T follicular helper cell (primary cell): ENCODE measurements around the gene SMARCA4.
"Not testable (repeated sequence)": the region's sequence is repeated elsewhere in the genome, so short reads cannot be mapped to it uniquely, and the experiment has no call there.

ENCODE experiments used
- DNase-seq: peaks from one replicate; pipeline ENCODE4 v3.0.0-alpha.2; 2020; ENCODE audit warnings: low read depth

SMARCA4 gene

GRCh38 chr19:10976131-10976892, 15.5 kb downstream of the SMARCA4 start:
- DNase-seq = no peak

DNA sequence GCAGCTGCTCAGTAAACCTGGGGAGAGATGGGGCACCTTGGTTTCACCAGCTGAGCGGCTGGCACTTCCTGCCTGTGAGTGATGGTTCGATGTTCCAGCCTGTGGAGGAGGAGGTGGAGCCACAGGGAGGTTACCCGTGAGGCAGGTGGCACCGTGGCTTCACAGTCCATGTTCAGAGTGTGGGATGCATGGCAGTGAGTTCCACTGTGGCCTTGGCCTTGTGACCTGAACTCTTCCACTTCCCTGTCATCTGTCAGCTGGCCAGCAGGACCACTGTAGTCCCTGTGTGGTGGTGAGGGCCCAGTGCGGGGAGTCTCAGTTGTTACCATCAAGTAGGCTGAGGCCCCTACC, 16.9 kb downstream of the SMARCA4 start:
- no peak for DNase-seq

DNA sequence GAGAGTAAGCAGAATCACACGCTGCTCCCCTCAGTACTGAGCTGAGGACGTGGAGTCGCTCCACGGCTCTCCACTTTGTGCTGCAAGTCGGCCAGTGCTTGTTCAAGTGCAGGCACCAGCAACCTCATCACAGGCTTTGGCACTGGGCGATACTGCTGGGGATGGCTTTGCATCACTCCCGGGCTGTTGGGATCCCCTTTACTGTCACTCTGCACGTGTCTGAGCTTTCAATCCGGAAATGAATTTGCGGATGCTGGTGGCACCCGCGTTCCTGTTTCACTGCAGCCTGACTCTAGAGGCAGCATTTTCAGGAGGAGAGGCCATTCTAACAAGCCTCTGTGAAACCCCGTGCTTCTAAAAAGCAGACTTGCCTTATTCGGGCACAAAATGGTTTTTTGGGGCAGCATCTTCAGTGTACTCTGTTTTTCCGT, 19.1 kb downstream of the SMARCA4 start:
- DNase-seq = no peak

- no peak for DNase-seq
These were observed 20.5 kb downstream of the SMARCA4 start for GRCh38 chr19:10981252-10981895.

- DNase-seq = no peak
These were observed 22.2 kb downstream of the SMARCA4 start for GRCh38 chr19:10983026-10983425.

DNA sequence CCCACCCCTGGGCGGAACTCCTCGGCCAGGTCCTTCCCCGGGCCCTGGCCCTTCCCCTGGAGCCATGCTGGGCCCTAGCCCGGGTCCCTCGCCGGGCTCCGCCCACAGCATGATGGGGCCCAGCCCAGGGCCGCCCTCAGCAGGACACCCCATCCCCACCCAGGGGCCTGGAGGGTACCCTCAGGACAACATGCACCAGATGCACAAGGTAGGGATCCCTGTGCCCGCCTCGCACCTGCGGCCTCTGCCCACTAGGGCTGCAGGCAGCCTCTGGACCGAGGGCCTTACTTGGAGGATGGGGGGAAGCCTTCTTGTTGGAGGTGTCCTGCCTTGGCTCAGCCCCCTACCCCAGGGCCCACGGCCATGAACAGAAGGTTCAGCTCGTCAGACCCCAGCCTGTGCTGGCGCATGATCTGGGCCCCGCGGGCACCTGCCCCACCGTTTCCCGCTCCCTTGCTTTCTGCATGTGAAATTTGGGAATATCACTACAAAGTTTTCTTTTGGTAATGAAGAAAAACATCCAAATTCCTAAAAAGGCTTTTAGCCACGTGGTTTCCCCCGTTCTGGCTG, 23.4 kb downstream of the SMARCA4 start:
- no peak for DNase-seq

GRCh38 chr19:10985502-10985901, 24.7 kb downstream of the SMARCA4 start:
- DNase-seq = no peak

- DNase-seq = no peak
These were observed 25.7 kb downstream of the SMARCA4 start for GRCh38 chr19:10986301-10987127.

DNA sequence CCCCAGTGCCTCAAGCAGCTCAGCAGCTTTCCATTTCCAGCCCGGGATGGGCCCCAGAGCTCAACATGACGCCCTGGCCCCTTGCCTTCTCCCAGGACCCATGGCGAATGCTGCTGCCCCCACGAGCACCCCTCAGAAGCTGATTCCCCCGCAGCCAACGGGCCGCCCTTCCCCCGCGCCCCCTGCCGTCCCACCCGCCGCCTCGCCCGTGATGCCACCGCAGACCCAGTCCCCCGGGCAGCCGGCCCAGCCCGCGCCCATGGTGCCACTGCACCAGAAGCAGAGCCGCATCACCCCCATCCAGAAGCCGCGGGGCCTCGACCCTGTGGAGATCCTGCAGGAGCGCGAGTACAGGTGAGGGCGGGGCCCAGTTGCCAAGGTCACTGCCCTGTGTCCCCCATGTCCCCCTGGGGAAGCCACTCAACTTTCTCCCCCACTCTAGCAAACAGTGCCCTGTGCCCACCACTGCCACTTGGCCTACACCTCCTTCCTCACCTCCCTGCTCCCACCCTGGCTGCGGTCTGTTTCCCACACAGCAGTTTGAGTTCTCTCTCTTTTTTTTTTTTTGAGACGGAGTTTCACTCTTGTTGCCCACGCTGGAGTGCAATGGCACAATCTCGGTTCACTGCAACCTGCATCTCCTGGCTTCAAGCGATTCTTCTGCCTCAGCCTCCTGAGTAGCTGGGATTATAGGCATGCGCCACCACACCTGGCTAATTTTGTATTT, 26.9 kb downstream of the SMARCA4 start:
- DNase-seq = no peak

DNA sequence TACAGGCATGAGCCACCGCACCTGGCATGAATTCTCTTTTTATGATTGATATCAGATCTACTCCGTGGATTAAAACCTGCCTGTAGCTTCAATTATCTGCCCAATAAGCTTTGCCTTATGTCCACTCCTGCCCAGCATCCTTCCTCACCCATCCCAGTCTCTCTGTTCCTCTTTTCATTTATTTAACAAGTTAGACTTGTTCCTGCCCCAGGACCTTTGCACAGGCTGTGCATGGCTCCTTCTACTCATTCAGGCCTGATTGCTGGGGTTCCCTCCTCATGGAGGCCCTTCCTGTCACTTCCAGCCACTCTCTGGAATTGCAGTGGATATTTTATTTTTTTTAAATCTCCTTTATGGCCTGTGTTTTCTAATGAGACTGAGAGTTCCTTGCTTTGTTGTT, 27.6 kb downstream of the SMARCA4 start:
- no peak for DNase-seq

DNA sequence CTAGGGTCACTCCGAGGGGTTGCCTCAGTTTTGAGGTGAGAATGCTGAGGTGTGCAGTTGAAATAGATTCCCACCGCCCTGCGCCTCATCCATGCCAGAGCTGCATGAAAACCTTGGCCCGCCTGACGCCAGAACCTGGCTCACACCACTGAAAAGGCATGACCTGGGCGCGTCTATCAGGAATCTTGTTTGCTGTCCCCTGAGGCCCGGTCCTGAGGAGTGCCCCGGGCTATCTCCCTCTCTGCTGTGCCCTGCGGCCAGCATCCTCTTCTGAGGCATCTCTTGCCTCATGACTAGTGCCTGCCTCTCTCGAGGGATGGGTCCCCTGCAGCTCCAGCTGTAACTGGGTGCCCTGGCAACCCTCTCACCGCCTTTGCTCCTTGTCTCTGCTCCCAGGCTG, 28.1 kb downstream of the SMARCA4 start:
- no peak for DNase-seq

- no peak for DNase-seq
These were observed 30.2 kb downstream of the SMARCA4 start for GRCh38 chr19:10991076-10991475.

DNA sequence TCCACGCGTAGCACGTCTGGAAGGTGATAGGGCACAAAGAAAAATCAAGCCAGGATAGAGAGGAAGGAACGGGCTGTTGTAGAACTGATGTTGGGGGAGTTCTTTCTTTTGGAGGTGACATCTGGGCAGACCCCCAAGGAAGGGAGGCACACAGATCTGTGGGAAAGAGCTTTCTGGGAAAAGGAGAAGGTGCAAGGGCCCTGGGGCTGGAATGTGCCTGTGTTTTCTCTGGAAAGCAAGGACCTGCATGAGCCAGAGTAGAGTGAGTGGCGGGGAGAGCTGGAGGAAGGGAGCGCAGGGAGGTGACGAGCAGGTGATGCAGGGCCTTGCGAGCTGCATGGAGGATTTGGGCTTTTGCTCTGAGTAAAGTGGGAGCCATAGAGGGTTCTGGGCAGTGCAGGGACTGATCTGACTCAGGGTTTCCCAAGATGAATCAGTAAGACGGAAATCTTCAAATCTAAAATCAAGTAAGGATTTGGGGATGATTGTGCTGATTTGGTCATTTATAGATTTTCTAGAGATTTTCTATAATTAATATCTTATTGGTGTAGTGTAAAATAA, 30.8 kb downstream of the SMARCA4 start:
- DNase-seq = no peak

GRCh38 chr19:10992174-10992573, 31.3 kb downstream of the SMARCA4 start:
- not testable (repeated sequence) for DNase-seq

- no peak for DNase-seq
These were observed 35.2 kb downstream of the SMARCA4 start for GRCh38 chr19:10995926-10996600.

DNA sequence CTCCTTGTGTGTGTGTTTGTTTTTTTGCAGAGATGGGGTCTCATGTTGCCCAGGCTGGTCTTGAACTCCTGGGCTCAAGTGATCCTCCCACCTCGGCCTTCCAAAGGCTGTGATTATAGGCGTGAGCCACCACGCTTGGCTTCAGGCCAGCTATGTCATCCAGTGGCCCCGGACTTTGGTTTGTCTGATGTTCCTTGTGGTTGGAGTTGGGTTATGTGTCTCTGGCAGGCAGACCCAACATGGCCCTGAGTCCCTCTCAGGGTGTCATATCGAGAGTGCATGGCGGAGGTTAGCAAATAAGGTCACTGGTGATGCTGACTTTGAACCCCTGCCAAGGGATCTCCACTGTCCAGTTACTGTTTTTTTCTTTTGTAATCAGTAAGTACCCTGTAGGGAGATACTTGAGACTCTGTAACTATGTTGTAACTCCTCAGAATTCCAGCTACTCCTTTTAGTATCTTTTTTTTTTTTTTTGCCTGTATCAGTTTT, 37.3 kb downstream of the SMARCA4 start:
- DNase-seq = no peak

- no peak for DNase-seq
These were observed 37.8 kb downstream of the SMARCA4 start for GRCh38 chr19:10998666-10999065.

DNA sequence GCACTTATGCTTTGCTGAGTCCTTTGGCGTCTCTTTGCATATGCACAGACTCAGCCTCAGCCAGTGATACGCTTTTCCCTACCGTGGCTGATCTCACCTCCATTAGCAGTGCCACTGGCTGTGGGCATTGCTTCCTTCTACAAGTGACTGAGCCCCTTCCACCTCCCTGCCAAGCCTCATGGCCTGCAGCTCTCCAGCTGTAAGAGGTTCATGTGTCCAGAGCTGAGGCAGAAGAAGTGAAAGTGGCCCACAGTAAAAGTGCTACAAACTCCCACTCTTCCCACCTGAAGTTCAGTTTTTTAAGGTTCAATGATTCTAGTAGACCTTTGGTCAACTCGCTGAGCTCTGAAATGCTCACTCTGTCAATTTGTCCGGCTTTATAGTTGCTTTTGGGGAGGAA, 44.7 kb downstream of the SMARCA4 start:
- DNase-seq = no peak

GRCh38 chr19:11007385-11007784, 46.6 kb downstream of the SMARCA4 start:
- no peak for DNase-seq

GRCh38 chr19:11007962-11008532, 47.2 kb downstream of the SMARCA4 start:
- DNase-seq = no peak
